Chondrocyte (in vitro differentiated cells): ENCODE results near the gene THNSL1. TPM values are rescaled to one million over a fixed set of nuclear protein-coding genes. Genes with fewer than 3 reads are reported as not detected.

Experiments
- DNase-seq: peaks from one replicate; pipeline ENCODE4 v3.0.0; 2021; ENCODE audit warnings: mixed read lengths, low spot score
- H3K27ac Mint-ChIP-seq: one replicate; pipeline ENCODE4 v1.8.0; 2021; ENCODE audit warnings: mild to moderate bottlenecking, moderate library complexity, mixed read lengths; ENCODE audit not compliant: unreplicated experiment
- H3K27me3 Mint-ChIP-seq: 2 replicates; pipeline ENCODE4 v1.8.0; 2021; ENCODE audit warnings: low read depth, mixed read lengths
- H3K36me3 Mint-ChIP-seq: 2 replicates; pipeline ENCODE4 v1.8.0; 2021; ENCODE audit warnings: low read depth, mixed read lengths
- H3K4me1 Mint-ChIP-seq: 2 replicates; pipeline ENCODE4 v1.8.0; 2021; ENCODE audit warnings: low read depth, mild to moderate bottlenecking, mixed read lengths
- H3K4me3 Mint-ChIP-seq: one replicate; pipeline ENCODE4 v1.8.0; 2021; ENCODE audit warnings: mild to moderate bottlenecking, moderate library complexity, mixed read lengths; ENCODE audit not compliant: unreplicated experiment
- H3K9me3 Mint-ChIP-seq: 2 replicates; pipeline ENCODE4 v1.8.0; 2021; ENCODE audit warnings: low read depth, mixed read lengths
- CTCF ChIP-seq: fragments of 200-600 bp; sonication (generic); IDR thresholded peaks from 2 replicates; pipeline ENCODE4 v1.5.0; 2021; ENCODE audit warnings: antibody characterized with exemption, mild to moderate bottlenecking, moderate library complexity
- total RNA-seq: library from RNA; stranded (reverse); gene quantifications from 3 replicates; pipeline ENCODE4 v1.2.1, GENCODE V29; 2021

Gene THNSL1
- total RNA-seq, 1 donor from 2014 or later: 3.0 TPM

DNA sequence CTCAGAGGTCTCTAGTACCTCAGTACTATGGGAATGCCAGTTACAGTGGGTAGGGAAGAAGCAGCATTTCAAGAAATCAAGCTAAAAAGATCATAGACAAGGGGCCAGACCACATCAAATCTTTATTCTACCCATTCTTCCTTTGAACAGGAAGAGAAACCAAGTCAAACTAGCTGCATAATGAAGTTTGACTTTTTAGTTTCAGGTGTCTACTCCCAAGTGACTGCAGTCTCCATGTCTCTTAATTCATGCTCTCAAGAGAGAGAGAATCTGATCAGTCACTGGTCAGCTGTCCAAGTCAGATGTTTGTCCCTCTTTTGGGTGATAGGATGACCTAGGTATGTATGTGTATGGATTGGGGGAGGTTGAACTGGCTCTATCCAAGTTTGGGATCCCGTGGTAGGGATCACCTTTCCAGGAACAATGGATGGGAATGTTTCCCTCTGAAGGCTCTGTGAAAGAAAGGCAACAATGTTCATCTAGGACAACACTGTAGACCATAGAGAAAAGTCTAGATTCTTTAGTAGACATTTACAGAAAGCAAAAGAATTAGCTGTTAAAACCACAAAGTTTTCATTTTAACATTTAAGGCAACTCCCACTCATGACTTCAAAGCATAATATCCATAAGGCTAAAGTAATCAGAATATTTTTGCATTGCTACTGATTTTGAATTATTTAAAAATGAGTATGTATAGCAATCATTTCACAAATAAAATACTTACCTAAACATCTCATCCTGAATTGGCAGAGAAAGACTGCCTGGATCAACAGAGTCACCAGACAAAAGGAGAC lies 33.9 kb upstream of the THNSL1 start:
- Mint-ChIP-seq H3K27me3 (no peaks in the 10 kb centered on the region), H3K9me3 (no peaks in the 10 kb centered on the region), H3K27ac (no peak overlapping the region), H3K4me1 (peaks cover 5% of the 10 kb centered on the region), H3K36me3 (no peaks in the 10 kb centered on the region), H3K4me3 (no peak overlapping the region)
- DNase-seq: no peak
- TF ChIP-seq CTCF: no peak

DNA sequence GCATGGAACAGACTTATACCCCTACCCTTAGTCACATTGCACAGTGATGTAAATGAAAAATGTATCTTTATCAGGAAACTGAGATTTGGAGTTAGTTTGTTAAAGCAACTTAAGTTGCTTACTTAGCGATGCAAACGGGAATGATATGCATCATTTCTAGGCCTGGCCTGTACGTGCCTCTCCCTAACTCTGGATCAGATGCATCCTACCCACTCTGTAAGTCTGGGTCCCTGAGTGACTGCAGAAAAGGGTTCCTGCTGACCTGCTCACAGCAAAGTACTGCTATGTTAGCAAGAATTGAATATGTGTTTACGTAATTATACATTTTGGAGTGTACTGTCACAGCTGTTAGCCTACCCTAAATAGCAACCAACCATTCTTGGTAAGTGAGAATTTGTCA lies 33.3 kb upstream of the THNSL1 start:
- no peaks in the 10 kb centered on the region for H3K27me3 Mint-ChIP-seq
- no peak for DNase-seq

DNA sequence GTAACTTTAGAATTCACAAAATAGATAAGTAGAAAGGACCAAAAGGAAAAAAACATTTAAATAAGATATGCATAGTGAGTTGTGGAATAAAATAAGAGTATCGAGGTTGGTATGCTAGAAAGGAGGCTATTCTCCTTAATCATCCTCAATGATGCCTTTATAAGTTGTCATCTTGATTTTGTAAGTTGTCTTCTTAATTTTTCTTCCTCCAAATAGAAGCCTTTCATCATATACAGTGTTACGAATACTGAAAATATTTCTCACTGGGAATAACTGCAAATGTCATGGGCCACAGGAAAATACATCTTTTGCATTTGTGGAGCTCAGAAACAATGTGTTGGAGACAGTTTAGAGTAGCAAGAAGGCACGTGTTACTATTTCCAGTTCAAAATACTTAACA lies 32.5 kb upstream of the THNSL1 start:
- no peak for DNase-seq
- Mint-ChIP-seq H3K4me3 (no peak overlapping the region), H3K27ac (no peak overlapping the region), H3K27me3 (no peaks in the 10 kb centered on the region), H3K36me3 (no peaks in the 10 kb centered on the region), H3K4me1 (peaks cover 3% of the 10 kb centered on the region), H3K9me3 (no peaks in the 10 kb centered on the region)
- TF ChIP-seq CTCF: no peak

More for the DNA sequence above, 33.3 kb upstream of the THNSL1 start:
- Mint-ChIP-seq H3K9me3 (no peaks in the 10 kb centered on the region), H3K4me3 (no peak overlapping the region), H3K36me3 (no peaks in the 10 kb centered on the region), H3K27ac (no peak overlapping the region), H3K4me1 (peaks cover 3% of the 10 kb centered on the region)
- no peak for TF ChIP-seq CTCF

DNA sequence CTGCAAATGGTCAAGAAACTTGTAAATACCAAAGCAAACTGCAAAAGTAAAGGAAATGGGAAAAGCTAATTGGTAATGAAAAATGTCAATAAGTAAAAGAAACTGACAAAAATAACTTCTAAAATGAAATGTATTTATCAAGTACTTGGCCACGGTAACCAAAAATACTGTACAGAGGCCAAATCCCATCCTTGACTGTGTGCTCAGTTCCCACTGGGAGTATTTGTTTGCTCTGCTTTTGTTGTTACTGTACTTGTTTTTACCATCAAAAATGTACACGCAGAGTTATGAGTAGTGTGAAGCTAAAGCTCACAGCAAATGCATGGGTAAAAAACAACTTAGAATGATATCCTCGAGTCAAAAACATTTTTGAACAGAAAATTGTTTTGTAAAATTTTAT lies 31.5 kb upstream of the THNSL1 start:
- no peak for TF ChIP-seq CTCF
- H3K27ac Mint-ChIP-seq: no peak overlapping the region
- H3K4me3 Mint-ChIP-seq: no peak overlapping the region
- H3K4me1 Mint-ChIP-seq: peaks cover 3% of the 10 kb centered on the region
- DNase-seq: no peak
- no peaks in the 10 kb centered on the region for H3K9me3 Mint-ChIP-seq
- no peaks in the 10 kb centered on the region for H3K27me3 Mint-ChIP-seq
- no peaks in the 10 kb centered on the region for H3K36me3 Mint-ChIP-seq

DNA sequence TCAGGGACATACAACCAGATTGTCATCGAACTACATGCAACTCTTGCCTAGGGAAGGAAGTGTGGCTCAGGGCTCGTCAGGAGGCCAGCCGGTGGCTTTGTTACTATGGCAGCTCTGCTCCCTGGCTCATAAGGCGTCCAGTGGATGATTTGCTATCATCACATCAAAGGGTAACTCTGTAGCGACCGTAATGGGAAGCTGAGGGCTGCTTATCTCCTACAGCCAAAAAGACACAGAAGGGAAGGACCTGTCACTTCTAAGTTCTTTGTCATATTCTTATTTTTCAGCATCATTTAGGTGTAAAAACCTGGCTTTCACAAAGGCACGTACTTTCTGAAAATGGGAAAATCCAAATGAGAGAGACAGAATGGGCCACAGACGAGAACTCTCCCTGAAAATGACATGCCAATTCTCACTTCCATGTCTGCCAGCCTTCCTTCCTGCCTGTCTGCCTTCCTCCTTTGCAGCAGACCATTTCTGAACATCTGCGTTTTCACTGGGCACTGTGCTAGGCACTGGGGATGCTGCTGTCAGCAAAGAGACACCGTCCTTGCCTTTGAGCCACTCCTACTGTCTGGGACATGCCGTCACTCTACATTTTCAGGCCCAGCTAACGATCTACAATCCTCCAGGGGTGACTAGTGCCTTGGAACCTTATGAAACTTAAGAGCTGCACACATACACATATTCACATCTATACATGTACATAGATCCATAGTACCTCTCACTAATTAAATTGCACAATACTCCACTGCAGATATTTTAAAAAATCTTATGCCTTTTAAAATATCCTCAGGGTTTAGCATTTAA lies 27.4 kb upstream of the THNSL1 start:
- H3K9me3 Mint-ChIP-seq: no peaks in the 10 kb centered on the region
- DNase-seq: no peak
- H3K4me1 Mint-ChIP-seq: peaks cover 7% of the 10 kb centered on the region
- TF ChIP-seq CTCF: no peak
- no peak overlapping the region for H3K4me3 Mint-ChIP-seq
- no peak overlapping the region for H3K27ac Mint-ChIP-seq
- no peaks in the 10 kb centered on the region for H3K27me3 Mint-ChIP-seq
- H3K36me3 Mint-ChIP-seq: no peaks in the 10 kb centered on the region
